PC-3 (cell line): ENCODE measurements around the gene NLGN1. TPM values are rescaled to one million over a fixed set of nuclear protein-coding genes. Genes with fewer than 3 reads are reported as not detected.

Experiments used
- ATAC-seq: fragments of 200-7000 bp; cut with Tn5 transposase; 2 replicates; pipeline ENCODE4 v1.9.1; 2020; ENCODE audit warnings: mild to moderate bottlenecking, moderate library complexity
- BruUV-seq: library from RNA; stranded (reverse); fragments of 400-500 nt; replicated peaks from 2 replicates; lab custom pipeline; 2021; lab: Mats Ljungman, UMichigan
- CTCF ChIA-PET: fragments of 300-600 bp; sonication (Branson Sonifier 250); formaldehyde crosslinking; loops from one replicate; lab custom pipeline; 2022; ENCODE audit warnings: antibody characterized with exemption; lab: Charles Lee
- POLR2A ChIA-PET: fragments of 300-600 bp; sonication (Branson Sonifier 250); formaldehyde crosslinking; loops from one replicate; lab custom pipeline; 2022; ENCODE audit warnings: antibody characterized with exemption; ENCODE audit not compliant: unreplicated experiment; lab: Charles Lee
- DNase-seq: peaks from one replicate; pipeline ENCODE4 v3.0.0-alpha.2; 2015
- H2AFZ ChIP-seq: fragments of 300-600 bp; sonication (generic); 2 replicates; pipeline ENCODE4 v1.6.0; 2016; ENCODE audit warnings: antibody characterized with exemption, low read length
- H3F3A ChIP-seq: fragments of 300-600 bp; sonication (generic); one replicate; pipeline ENCODE4 v1.6.0; 2017; ENCODE audit warnings: antibody characterized with exemption, low read length, control low read depth, mild to moderate bottlenecking; ENCODE audit not compliant: unreplicated experiment
- H3K27ac ChIP-seq: fragments of 300-600 bp; sonication (generic); 2 replicates; pipeline ENCODE4 v1.5.1; 2016; ENCODE audit warnings: mild to moderate bottlenecking, low read length
- H3K27me3 ChIP-seq: fragments of 300-600 bp; sonication (generic); 2 replicates; pipeline ENCODE4 v1.6.1; 2016; ENCODE audit warnings: low read length, mixed read lengths
- H3K36me3 ChIP-seq: fragments of 300-600 bp; sonication (generic); 2 replicates; pipeline ENCODE4 v1.6.1; 2016; ENCODE audit warnings: low read depth, mixed run types, low read length, mixed read lengths
- H3K4me1 ChIP-seq: fragments of 300-600 bp; sonication (generic); 2 replicates; pipeline ENCODE4 v1.5.1; 2016; ENCODE audit warnings: low read length; ENCODE audit not compliant: insufficient read depth
- H3K4me2 ChIP-seq: fragments of 300-600 bp; sonication (generic); 2 replicates; pipeline ENCODE4 v1.6.0; 2016; ENCODE audit warnings: low read length
- H3K4me3 ChIP-seq: fragments of 300-600 bp; sonication (generic); 2 replicates; pipeline ENCODE4 v1.5.1; 2016; ENCODE audit warnings: mild to moderate bottlenecking, low read length, mixed read lengths
- H3K79me2 ChIP-seq: fragments of 300-600 bp; sonication (generic); 2 replicates; pipeline ENCODE4 v1.6.1; 2017; ENCODE audit warnings: low read length, mixed read lengths
- H3K9ac ChIP-seq: fragments of 300-600 bp; sonication (generic); 2 replicates; pipeline ENCODE4 v1.6.0; 2016; ENCODE audit warnings: mild to moderate bottlenecking, low read length
- H3K9me2 ChIP-seq: fragments of 300-600 bp; sonication (generic); replicated peaks from 2 replicates; pipeline ENCODE4 v1.6.1; 2016; ENCODE audit warnings: mixed run types, low read length, mixed read lengths
- H3K9me3 ChIP-seq: fragments of 300-600 bp; sonication (generic); 2 replicates; pipeline ENCODE4 v1.6.1; 2016; ENCODE audit warnings: low read length, mixed read lengths
- H4K20me1 ChIP-seq: fragments of 300-600 bp; sonication (generic); 2 replicates; pipeline ENCODE4 v1.6.1; 2016; ENCODE audit warnings: low read length, mixed read lengths
- EZH2 ChIP-seq: fragments of 300-600 bp; sonication (generic); IDR thresholded peaks from one replicate; pipeline ENCODE4 v1.6.1; 2017; ENCODE audit warnings: antibody characterized with exemption, mild to moderate bottlenecking, low read length; ENCODE audit not compliant: unreplicated experiment
- EZH2phosphoT487 ChIP-seq: fragments of 300-600 bp; sonication (generic); IDR thresholded peaks from 2 replicates; pipeline ENCODE4 v1.6.1; 2018; ENCODE audit warnings: mild to moderate bottlenecking, antibody characterized with exemption, low read length, borderline replicate concordance
- intact Hi-C: fragments of 100-400 bp; cut with micrococcal nuclease; formaldehyde crosslinking; loops from 2 replicates; pipeline ENCODE4 v1.9.0; 2023
- total RNA-seq: library from RNA; depleted of rRNA; stranded (reverse); fragments of >200 nt; gene quantifications from 2 replicates; pipeline ENCODE4 v1.2.3, GENCODE V29; 2014
- TF ChIP-seq, protein P1 (sequence below): fragments of 300-600 bp; sonication (generic); conservative IDR thresholded peaks from 2 replicates; pipeline ENCODE4 v1.5.1; 2017; ENCODE audit warnings: antibody characterized with exemption, low read depth, mild to moderate bottlenecking, low read length

The NLGN1 gene
- total RNA-seq, 1 experiment from 2014 or later, result 0.77 TPM

GRCh38 chr3:173857154-173857553 lies 459.6 kb downstream of the NLGN1 start:
- H3K27me3 ChIP-seq, result no peaks in the 10 kb centered on the region
- CTCF ChIA-PET, result no interaction called here
- ATAC-seq, result no peak

GRCh38 chr3:173862701-173863100 lies 465.2 kb downstream of the NLGN1 start:
- Histone ChIP-seq H3K9me2 (no peaks in the 10 kb centered on the region), H3K4me1 (no peaks in the 10 kb centered on the region), H3K9ac (no peak overlapping the region), H3K36me3 (no peaks in the 10 kb centered on the region), H2AFZ (no peak overlapping the region), H3K27me3 (no peaks in the 10 kb centered on the region), H3K4me2 (no peak overlapping the region), H3K4me3 (no peak overlapping the region), H3K79me2 (no peaks in the 10 kb centered on the region), H3F3A (no peaks in the 10 kb centered on the region), H4K20me1 (no peaks in the 10 kb centered on the region), H3K27ac (no peak overlapping the region), H3K9me3 (no peaks in the 10 kb centered on the region)
- BruUV-seq, result no TSS peak
- ChIA-PET POLR2A (no interaction called here), CTCF (no interaction called here)
- no peak for ATAC-seq
- intact Hi-C loops, result no loop called here
- no peak for DNase-seq
- TF ChIP-seq, protein P1, sequence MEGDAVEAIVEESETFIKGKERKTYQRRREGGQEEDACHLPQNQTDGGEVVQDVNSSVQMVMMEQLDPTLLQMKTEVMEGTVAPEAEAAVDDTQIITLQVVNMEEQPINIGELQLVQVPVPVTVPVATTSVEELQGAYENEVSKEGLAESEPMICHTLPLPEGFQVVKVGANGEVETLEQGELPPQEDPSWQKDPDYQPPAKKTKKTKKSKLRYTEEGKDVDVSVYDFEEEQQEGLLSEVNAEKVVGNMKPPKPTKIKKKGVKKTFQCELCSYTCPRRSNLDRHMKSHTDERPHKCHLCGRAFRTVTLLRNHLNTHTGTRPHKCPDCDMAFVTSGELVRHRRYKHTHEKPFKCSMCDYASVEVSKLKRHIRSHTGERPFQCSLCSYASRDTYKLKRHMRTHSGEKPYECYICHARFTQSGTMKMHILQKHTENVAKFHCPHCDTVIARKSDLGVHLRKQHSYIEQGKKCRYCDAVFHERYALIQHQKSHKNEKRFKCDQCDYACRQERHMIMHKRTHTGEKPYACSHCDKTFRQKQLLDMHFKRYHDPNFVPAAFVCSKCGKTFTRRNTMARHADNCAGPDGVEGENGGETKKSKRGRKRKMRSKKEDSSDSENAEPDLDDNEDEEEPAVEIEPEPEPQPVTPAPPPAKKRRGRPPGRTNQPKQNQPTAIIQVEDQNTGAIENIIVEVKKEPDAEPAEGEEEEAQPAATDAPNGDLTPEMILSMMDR, result no peak
- TF ChIP-seq EZH2 (no peak), EZH2phosphoT487 (no peak)

More at GRCh38 chr3:173857154-173857553, 459.6 kb downstream of the NLGN1 start:
- H3K4me3 ChIP-seq, result no peak overlapping the region
- no peak overlapping the region for H2AFZ ChIP-seq
- no TSS peak for BruUV-seq
- no peak for TF ChIP-seq EZH2phosphoT487
- no peak for TF ChIP-seq EZH2
- TF ChIP-seq, protein P1, result no peak
- H3K9ac ChIP-seq, result no peak overlapping the region
- no peaks in the 10 kb centered on the region for H3K79me2 ChIP-seq
- H3K4me1 ChIP-seq, result no peaks in the 10 kb centered on the region
- no peaks in the 10 kb centered on the region for H3K9me2 ChIP-seq
- no peaks in the 10 kb centered on the region for H4K20me1 ChIP-seq
- intact Hi-C loops, result no loop called here
- DNase-seq, result no peak
- no peaks in the 10 kb centered on the region for H3F3A ChIP-seq
- H3K27ac ChIP-seq, result no peak overlapping the region
- no peak overlapping the region for H3K4me2 ChIP-seq
- H3K9me3 ChIP-seq, result no peaks in the 10 kb centered on the region
- POLR2A ChIA-PET, result no interaction called here
- no peaks in the 10 kb centered on the region for H3K36me3 ChIP-seq

DNA sequence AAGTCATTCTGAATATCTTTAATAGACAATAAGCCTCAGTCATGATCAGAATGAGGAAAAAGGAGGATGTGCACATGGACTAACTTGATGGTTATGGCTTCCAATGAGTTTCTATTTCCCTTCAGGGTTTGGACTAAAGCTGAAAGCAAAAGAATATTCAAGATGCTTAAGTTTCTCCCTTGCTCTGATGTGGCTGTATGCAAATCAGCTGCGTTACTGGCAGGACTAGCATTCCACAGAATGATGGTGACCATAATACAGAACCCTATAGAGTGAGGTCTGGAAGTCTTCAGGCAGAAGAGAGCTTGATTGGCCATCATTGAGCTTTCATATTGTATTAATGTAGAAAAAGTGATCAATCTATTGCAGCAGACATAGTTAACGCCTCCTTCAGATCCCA lies 466.0 kb downstream of the NLGN1 start:
- Histone ChIP-seq H3K9ac (no peak overlapping the region), H3K27ac (no peak overlapping the region), H3K4me2 (no peak overlapping the region), H3F3A (no peaks in the 10 kb centered on the region), H3K4me3 (no peak overlapping the region), H3K36me3 (no peaks in the 10 kb centered on the region), H4K20me1 (no peaks in the 10 kb centered on the region), H3K79me2 (no peaks in the 10 kb centered on the region), H3K9me2 (no peaks in the 10 kb centered on the region), H3K27me3 (no peaks in the 10 kb centered on the region), H2AFZ (no peak overlapping the region), H3K9me3 (no peaks in the 10 kb centered on the region), H3K4me1 (no peaks in the 10 kb centered on the region)
- CTCF ChIA-PET, result no interaction called here
- BruUV-seq, result no TSS peak
- POLR2A ChIA-PET, result interaction anchor here (0.5 kb wide), 1 partner anchor 578 kb away, joined by 3 read pairs; no protein-coding TSS in a partner anchor
- ATAC-seq (no peak), DNase-seq (no peak)
- intact Hi-C loops, result no loop called here
- no peak for TF ChIP-seq EZH2
- no peak for TF ChIP-seq EZH2phosphoT487
- TF ChIP-seq, protein P1, result no peak
